Kidney epithelial cell (primary cell): Measurements from ENCODE around the gene DIP2C. TPM values are rescaled to one million over a fixed set of nuclear protein-coding genes. Genes with fewer than 3 reads are reported as not detected.

ENCODE experiments used
- DNase-seq: peaks from one replicate; pipeline ENCODE4 v3.0.0-alpha.2; 2010; ENCODE audit warnings: low read depth
- H3K27me3 ChIP-seq: 2 replicates; pipeline ENCODE4 v1.6.0; 2011; ENCODE audit warnings: low read length; ENCODE audit not compliant: control insufficient read depth, insufficient read depth
- H3K36me3 ChIP-seq: 2 replicates; pipeline ENCODE4 v1.5.1; 2011; ENCODE audit warnings: low read length; ENCODE audit not compliant: control insufficient read depth, insufficient read depth
- H3K4me3 ChIP-seq: 2 replicates; pipeline ENCODE4 v1.5.1; 2011; ENCODE audit warnings: low read depth, mild to moderate bottlenecking, control low read depth, low read length
- total RNA-seq: library from RNA; depleted of rRNA; stranded (reverse); fragments of >200 nt; gene quantifications from 2 replicates; pipeline ENCODE4 v1.2.3, GENCODE V29; 2015
- TF ChIP-seq, protein P1 (sequence below): IDR thresholded peaks from 2 replicates; pipeline ENCODE4 v1.5.1; 2011; ENCODE audit warnings: mild to moderate bottlenecking, moderate library complexity, low read length, control low read depth, inconsistent platforms; ENCODE audit not compliant: insufficient read depth, poor library complexity, severe bottlenecking

DIP2C gene
- total RNA-seq, 1 donor from 2014 or later = 19.2 TPM

DNA sequence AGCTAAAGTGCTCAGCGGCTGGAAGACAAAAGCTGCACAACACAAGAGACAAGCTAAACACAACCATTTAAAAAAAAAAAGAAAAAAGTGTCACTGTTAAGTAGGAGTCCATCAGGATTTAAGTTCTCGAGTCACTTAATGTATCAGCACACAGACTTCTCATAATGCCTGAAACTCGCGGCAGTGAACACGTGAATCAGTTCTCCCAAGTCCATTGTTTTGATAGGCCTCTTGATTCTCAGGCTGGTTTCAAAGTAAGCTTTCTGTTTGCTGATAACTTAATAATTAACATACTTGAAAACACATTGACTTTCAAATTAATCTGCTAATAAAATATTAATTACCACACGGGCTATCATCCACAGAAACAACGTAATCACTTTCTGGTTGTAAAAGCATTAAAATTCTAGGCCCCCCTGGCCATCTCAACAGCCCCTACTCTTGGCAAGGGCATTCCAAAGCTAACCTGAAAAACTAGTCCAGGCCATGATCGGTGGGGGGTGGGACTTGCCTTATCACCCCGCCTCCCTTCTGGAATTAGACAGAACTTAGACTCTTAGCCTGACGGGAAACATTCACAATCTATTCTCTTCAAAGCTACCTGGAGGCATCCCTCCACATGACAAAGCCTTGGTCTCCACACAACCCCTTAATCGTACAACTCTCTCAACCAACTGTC, 129.0 kb downstream of the DIP2C start:
- DNase-seq = no peak
- Histone ChIP-seq H3K27me3 (no peaks in the 10 kb centered on the region), H3K4me3 (no peak overlapping the region), H3K36me3 (no peaks in the 10 kb centered on the region)
- TF ChIP-seq, protein P1, sequence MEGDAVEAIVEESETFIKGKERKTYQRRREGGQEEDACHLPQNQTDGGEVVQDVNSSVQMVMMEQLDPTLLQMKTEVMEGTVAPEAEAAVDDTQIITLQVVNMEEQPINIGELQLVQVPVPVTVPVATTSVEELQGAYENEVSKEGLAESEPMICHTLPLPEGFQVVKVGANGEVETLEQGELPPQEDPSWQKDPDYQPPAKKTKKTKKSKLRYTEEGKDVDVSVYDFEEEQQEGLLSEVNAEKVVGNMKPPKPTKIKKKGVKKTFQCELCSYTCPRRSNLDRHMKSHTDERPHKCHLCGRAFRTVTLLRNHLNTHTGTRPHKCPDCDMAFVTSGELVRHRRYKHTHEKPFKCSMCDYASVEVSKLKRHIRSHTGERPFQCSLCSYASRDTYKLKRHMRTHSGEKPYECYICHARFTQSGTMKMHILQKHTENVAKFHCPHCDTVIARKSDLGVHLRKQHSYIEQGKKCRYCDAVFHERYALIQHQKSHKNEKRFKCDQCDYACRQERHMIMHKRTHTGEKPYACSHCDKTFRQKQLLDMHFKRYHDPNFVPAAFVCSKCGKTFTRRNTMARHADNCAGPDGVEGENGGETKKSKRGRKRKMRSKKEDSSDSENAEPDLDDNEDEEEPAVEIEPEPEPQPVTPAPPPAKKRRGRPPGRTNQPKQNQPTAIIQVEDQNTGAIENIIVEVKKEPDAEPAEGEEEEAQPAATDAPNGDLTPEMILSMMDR = no peak

DNA sequence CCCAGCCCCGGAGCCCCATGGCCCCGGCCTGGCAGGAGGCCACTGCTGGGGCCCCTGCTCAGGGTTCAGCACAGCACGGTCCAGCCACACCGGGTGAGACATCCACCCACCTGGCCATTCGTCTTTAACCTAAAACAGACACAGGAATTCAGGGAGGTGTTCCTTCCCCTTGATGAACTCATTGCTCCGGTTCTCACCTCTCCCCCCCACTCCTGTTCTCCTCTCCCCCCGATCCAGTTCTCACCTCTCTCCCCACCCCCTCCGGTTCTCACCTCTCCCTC, 129.8 kb downstream of the DIP2C start:
- DNase-seq = no peak
- TF ChIP-seq, protein P1 = no peak
- no peaks in the 10 kb centered on the region for H3K27me3 ChIP-seq

DNA sequence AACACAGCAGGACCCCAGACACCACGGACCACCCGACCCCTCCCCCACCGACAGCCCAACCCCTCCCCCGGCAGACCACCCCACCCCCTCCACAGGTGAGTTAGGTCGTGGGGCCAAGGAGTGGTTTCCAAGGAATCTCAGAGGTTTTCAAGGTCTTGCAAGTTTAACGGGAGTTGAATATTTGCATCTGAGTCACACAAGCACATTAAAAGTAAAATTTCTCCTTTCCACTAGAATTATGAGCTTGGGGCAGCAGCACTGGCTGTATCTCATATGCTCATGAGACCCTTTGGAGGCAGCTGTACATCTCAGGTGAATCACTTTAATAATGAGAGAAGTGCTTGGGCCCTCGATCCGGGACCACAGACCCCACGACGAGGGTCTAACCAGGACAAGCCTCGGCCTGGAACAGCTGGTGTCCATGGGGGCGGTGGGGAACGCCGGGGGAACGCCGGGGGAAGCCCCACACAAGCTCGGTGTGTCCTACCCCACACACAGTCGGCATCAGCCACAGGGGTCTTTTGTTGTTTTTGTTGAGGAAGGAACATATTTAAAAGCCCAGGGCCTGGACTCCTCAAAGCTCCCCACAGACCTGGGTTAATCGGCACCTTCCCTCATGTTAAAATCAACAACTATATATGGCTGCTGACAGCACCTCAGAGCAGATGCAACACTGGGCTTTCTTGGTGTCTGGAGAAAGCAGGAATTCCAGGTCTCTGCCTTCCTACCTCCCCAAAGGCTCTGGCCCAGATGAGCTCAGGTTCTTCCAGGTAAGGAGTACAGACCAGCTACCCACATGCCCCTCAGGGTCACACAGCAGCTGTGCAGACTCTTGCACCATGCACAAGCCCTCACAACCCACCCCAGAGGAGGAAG, 130.3 kb downstream of the DIP2C start:
- no peaks in the 10 kb centered on the region for H3K36me3 ChIP-seq
- TF ChIP-seq, protein P1 = no peak

More for the DNA sequence above, 129.8 kb downstream of the DIP2C start:
- H3K4me3 ChIP-seq = no peak overlapping the region
- no peaks in the 10 kb centered on the region for H3K36me3 ChIP-seq

DNA sequence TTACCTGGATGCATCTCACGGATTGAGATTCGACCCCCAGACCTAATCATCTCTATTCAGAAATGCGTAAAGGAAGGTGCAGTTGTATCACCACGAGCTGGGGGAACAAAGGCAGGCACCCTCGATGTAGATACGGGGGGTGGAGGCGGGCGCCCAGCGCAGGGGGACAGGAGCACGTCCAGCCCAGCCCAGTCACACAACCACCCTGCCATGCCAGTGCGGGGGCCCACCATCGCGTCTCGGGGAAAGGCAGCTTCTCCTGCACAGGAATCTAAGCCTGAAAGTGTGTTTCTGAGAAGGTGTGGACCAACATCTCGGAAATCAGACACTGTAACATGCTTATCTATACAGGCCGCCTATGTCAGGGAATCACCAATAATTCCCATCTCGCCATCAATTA, 131.1 kb downstream of the DIP2C start:
- DNase-seq = no peak
- TF ChIP-seq, protein P1 = no peak
- no peaks in the 10 kb centered on the region for H3K36me3 ChIP-seq
- H3K27me3 ChIP-seq = no peaks in the 10 kb centered on the region
- no peak overlapping the region for H3K4me3 ChIP-seq

More for the DNA sequence above, 130.3 kb downstream of the DIP2C start:
- no peak overlapping the region for H3K4me3 ChIP-seq
- DNase-seq = no peak
- H3K27me3 ChIP-seq = no peaks in the 10 kb centered on the region

DNA sequence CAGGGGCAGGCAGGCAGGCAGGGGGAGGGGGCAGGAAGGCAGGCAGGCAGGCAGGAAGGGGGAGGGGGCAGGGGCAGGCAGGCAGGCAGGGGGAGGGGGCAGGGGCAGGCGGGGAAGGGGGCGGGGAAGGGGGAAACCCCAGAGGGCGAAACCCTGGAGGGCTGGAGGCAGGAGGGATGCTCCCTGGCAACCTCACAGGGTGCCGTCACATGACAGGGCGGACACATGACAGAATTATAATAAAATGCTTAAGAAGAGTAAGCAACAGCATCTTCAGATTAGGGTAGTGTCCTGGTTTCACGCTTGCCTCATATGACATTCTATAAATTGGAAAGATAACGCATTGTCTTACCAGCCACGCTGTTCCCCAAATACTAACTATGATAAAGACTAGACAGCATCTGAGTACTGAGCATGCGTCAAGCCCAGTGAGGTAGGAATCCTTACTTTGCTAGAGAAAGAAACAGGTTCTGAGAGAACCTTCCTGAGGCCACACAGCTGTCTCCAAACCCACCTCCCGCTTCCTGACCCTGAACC, 131.6 kb downstream of the DIP2C start:
- H3K36me3 ChIP-seq = no peaks in the 10 kb centered on the region
- H3K27me3 ChIP-seq = no peaks in the 10 kb centered on the region
- no peak for DNase-seq
- TF ChIP-seq, protein P1 = no peak
- H3K4me3 ChIP-seq = no peak overlapping the region
